ENCODE results near the gene DYNLT2. TPM values are rescaled to one million over a fixed set of nuclear protein-coding genes. Genes with fewer than 3 reads are reported as not detected.

Gene DYNLT2
- total and polyA plus RNA-seq, 2 of the 13 experiments (the other 11 are each of a cell fraction or from before 2014, with no cell fraction given) = 2.1 to 4.3 TPM

DNA sequence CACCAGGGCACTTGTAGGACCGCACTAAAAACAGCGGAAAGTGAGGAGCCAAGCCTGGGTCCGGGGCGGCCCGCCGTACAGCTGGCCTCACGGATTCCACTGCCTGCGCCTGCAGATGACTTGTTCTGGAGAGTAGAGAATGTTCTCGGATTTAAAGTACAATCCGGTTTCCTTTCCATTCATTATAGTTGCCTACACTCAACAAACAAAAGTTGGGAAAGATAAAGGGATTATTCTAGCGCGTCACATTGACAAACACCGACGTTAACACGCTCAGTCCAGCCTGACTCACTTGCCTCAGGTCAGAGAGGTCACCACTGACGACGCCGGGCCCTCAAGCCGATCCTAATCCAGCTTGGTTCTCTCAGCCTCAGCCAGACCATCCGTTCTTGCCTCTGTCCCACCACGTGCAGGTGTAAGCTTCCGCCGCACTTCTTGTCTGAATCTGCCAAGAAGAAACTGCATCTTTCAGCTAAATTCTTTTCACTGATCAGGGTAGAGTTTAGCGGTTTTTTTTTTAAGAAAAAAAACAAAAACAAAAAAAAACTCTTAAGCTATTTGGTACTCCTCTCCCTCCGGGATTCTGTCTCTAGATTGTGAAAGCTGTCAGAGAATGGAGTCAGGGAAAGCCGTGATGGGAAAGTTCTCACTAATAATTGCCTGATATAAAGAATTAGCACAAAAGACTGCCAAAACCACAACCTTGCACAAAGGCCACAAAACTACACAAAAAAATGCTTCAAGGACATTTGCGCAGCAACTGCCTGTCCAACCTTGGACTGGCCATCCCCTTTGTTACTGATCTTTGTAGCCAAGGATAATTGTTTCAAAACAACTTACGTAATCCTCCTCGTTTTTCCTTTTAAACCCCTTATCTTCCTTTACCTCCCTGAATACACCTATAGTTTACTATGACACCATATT is 26.0 kb downstream of the DYNLT2 start (continued):
- TF ChIP-seq GFI1 (CRISPR knock-in tag; IDR thresholded peaks at IDR 0.05; ENCODE audit: borderline replicate concordance) (peak; percentile 76), PRPF4 (IDR thresholded peaks at IDR 0.05; ENCODE audit: low read depth, low read length, poor library complexity, severe bottlenecking) (no peak), PAF1 (CRISPR knock-in tag; IDR thresholded peaks at IDR 0.05) (no peak), ARNT2 (CRISPR knock-in tag; IDR thresholded peaks at IDR 0.05; ENCODE audit: low read depth) (no peak), HDAC1 (CRISPR knock-in tag; IDR thresholded peaks at IDR 0.05) (peak; percentile 54), ZNF317 (CRISPR knock-in tag; IDR thresholded peaks at IDR 0.05) (no peak; the same call in none of the 2 replicates), ZBTB49 (CRISPR knock-in tag; IDR thresholded peaks at IDR 0.05; ENCODE audit: borderline replicate concordance) (no peak), JUN (CRISPR knock-in tag; IDR thresholded peaks at IDR 0.05) (no peak), ZNF556 (CRISPR knock-in tag; IDR thresholded peaks at IDR 0.05; ENCODE audit: borderline replicate concordance) (no peak; the same call in 1 of the 2 replicates), TRIM22 (IDR thresholded peaks at IDR 0.05) (no peak), ASH2L (IDR thresholded peaks at IDR 0.05; ENCODE audit: insufficient read length, low read depth, low read length) (peak; percentile 91), ZNF703 (CRISPR knock-in tag; IDR thresholded peaks at IDR 0.05; ENCODE audit: borderline replicate concordance) (no peak; the same call in 1 of the 2 replicates)
- TF ChIP-seq, protein P1, sequence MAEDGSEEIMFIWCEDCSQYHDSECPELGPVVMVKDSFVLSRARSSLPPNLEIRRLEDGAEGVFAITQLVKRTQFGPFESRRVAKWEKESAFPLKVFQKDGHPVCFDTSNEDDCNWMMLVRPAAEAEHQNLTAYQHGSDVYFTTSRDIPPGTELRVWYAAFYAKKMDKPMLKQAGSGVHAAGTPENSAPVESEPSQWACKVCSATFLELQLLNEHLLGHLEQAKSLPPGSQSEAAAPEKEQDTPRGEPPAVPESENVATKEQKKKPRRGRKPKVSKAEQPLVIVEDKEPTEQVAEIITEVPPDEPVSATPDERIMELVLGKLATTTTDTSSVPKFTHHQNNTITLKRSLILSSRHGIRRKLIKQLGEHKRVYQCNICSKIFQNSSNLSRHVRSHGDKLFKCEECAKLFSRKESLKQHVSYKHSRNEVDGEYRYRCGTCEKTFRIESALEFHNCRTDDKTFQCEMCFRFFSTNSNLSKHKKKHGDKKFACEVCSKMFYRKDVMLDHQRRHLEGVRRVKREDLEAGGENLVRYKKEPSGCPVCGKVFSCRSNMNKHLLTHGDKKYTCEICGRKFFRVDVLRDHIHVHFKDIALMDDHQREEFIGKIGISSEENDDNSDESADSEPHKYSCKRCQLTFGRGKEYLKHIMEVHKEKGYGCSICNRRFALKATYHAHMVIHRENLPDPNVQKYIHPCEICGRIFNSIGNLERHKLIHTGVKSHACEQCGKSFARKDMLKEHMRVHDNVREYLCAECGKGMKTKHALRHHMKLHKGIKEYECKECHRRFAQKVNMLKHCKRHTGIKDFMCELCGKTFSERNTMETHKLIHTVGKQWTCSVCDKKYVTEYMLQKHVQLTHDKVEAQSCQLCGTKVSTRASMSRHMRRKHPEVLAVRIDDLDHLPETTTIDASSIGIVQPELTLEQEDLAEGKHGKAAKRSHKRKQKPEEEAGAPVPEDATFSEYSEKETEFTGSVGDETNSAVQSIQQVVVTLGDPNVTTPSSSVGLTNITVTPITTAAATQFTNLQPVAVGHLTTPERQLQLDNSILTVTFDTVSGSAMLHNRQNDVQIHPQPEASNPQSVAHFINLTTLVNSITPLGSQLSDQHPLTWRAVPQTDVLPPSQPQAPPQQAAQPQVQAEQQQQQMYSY (CRISPR knock-in tag; IDR thresholded peaks at IDR 0.05) = no peak; the same call in none of the 2 replicates
- TF ChIP-seq, protein P2, sequence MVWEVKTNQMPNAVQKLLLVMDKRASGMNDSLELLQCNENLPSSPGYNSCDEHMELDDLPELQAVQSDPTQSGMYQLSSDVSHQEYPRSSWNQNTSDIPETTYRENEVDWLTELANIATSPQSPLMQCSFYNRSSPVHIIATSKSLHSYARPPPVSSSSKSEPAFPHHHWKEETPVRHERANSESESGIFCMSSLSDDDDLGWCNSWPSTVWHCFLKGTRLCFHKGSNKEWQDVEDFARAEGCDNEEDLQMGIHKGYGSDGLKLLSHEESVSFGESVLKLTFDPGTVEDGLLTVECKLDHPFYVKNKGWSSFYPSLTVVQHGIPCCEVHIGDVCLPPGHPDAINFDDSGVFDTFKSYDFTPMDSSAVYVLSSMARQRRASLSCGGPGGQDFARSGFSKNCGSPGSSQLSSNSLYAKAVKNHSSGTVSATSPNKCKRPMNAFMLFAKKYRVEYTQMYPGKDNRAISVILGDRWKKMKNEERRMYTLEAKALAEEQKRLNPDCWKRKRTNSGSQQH (CRISPR knock-in tag; IDR thresholded peaks at IDR 0.05; ENCODE audit: low read depth) = no peak
- TF ChIP-seq, protein P3, sequence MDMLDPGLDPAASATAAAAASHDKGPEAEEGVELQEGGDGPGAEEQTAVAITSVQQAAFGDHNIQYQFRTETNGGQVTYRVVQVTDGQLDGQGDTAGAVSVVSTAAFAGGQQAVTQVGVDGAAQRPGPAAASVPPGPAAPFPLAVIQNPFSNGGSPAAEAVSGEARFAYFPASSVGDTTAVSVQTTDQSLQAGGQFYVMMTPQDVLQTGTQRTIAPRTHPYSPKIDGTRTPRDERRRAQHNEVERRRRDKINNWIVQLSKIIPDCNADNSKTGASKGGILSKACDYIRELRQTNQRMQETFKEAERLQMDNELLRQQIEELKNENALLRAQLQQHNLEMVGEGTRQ (IDR thresholded peaks at IDR 0.05; ENCODE audit: low read depth, low read length) = 0 out of 2 replicates have a peak, but pooled peaks have one; percentile 39
- TF ChIP-seq, protein P3 (CRISPR knock-in tag; IDR thresholded peaks at IDR 0.05; ENCODE audit: borderline replicate concordance) = peak; percentile 33; the same call in 1 of the 2 replicates

Measured in HepG2 (cell line).